ENCODE results near the gene MLYCD. TPM values are rescaled to one million over a fixed set of nuclear protein-coding genes. Genes with fewer than 3 reads are reported as not detected.

Gene MLYCD
- total RNA-seq, 3 donors from 2014 or later = 9.0 to 13.9 (median 12.2) TPM

GRCh38 chr16:83935858-83936255 is 36.9 kb downstream of the MLYCD start:
- no peak overlapping the region for H3K4me3 ChIP-seq
- H3K4me1 ChIP-seq (ENCODE audit: low read depth) = peaks cover 2% of the 10 kb centered on the region
- DNase-seq (no peak), ATAC-seq (no peak)
- intact Hi-C loops (cut with DNase I, micrococcal nuclease) = no loop called here
- no peak for TF ChIP-seq CTCF (IDR thresholded peaks at IDR 0.05)
- no peaks in the 10 kb centered on the region for H3K9me3 ChIP-seq
- no peaks in the 10 kb centered on the region for H3K36me3 ChIP-seq (ENCODE audit: low read depth)

- no peak for TF ChIP-seq CTCF (IDR thresholded peaks at IDR 0.05)
- no peaks in the 10 kb centered on the region for H3K36me3 ChIP-seq (ENCODE audit: low read depth)
- no peak for DNase-seq
- no peak overlapping the region for H3K4me3 ChIP-seq
- intact Hi-C loops (cut with DNase I, micrococcal nuclease) = no loop called here
- H3K4me1 ChIP-seq (ENCODE audit: low read depth) = peaks cover 2% of the 10 kb centered on the region
- ATAC-seq = no peak
- H3K9me3 ChIP-seq = no peaks in the 10 kb centered on the region
Observed at GRCh38 chr16:83936581-83937165, 37.8 kb downstream of the MLYCD start.

- peaks cover 2% of the 10 kb centered on the region for H3K4me1 ChIP-seq (ENCODE audit: low read depth)
- H3K9me3 ChIP-seq = no peaks in the 10 kb centered on the region
- TF ChIP-seq CTCF (IDR thresholded peaks at IDR 0.05) = no peak
- H3K36me3 ChIP-seq (ENCODE audit: low read depth) = no peaks in the 10 kb centered on the region
- intact Hi-C loops (cut with DNase I, micrococcal nuclease) = no loop called here
- H3K4me3 ChIP-seq = no peak overlapping the region
- no peak for DNase-seq
- no peak for ATAC-seq
Observed at GRCh38 chr16:83937267-83937666, 38.4 kb downstream of the MLYCD start.

- Histone ChIP-seq H3K4me1 (ENCODE audit: low read depth) (peaks cover 2% of the 10 kb centered on the region), H3K4me3 (no peak overlapping the region), H3K9me3 (no peaks in the 10 kb centered on the region), H3K36me3 (ENCODE audit: low read depth) (no peaks in the 10 kb centered on the region)
- intact Hi-C loops (cut with DNase I, micrococcal nuclease) = no loop called here
- DNase-seq (no peak), ATAC-seq (no peak)
- no peak for TF ChIP-seq CTCF (IDR thresholded peaks at IDR 0.05)
Observed at GRCh38 chr16:83937922-83938885, 39.3 kb downstream of the MLYCD start.

- TF ChIP-seq CTCF (IDR thresholded peaks at IDR 0.05) = no peak
- no peak overlapping the region for H3K4me3 ChIP-seq
- peaks cover 2% of the 10 kb centered on the region for H3K4me1 ChIP-seq (ENCODE audit: low read depth)
- DNase-seq = no peak
- no peaks in the 10 kb centered on the region for H3K9me3 ChIP-seq
- peak; percentile 31 for ATAC-seq
- intact Hi-C loops (cut with DNase I, micrococcal nuclease) = no loop called here
- no peaks in the 10 kb centered on the region for H3K36me3 ChIP-seq (ENCODE audit: low read depth)
Observed at GRCh38 chr16:83939266-83939855, 40.4 kb downstream of the MLYCD start.

Measured in mucosa of descending colon (tissue), 3 donors.